ENCODE measurements around the gene NUP85. TPM values are rescaled to one million over a fixed set of nuclear protein-coding genes. Genes with fewer than 3 reads are reported as not detected.
"Not testable (repeated sequence)": the region's sequence is repeated elsewhere in the genome, so short reads cannot be mapped to it uniquely, and the experiment has no call there.

Gene NUP85
- total and polyA plus RNA-seq, 2 experiments from 2014 or later, result 59.4 to 114 TPM

- TF ChIP-seq ZNF462 (CRISPR knock-in tag; IDR thresholded peaks at IDR 0.05) (no peak), NANOG (IDR thresholded peaks at IDR 0.05; ENCODE audit: borderline replicate concordance) (no peak), POLR2AphosphoS5 (IDR thresholded peaks at IDR 0.05; ENCODE audit: low read depth) (no peak), JUNB (IDR thresholded peaks at IDR 0.05; ENCODE audit: unreplicated experiment) (no peak), EZH2 (IDR thresholded peaks at IDR 0.05; ENCODE audit: low read depth, unreplicated experiment) (no peak), REST (IDR thresholded peaks at IDR 0.05; ENCODE audit: unreplicated experiment) (no peak), CREB1 (CRISPR knock-in tag; IDR thresholded peaks at IDR 0.05; ENCODE audit: low read depth) (no peak)
These were observed 46.7 kb downstream of the NUP85 start (continued) for GRCh38 chr17:75252039-75252816.

DNA sequence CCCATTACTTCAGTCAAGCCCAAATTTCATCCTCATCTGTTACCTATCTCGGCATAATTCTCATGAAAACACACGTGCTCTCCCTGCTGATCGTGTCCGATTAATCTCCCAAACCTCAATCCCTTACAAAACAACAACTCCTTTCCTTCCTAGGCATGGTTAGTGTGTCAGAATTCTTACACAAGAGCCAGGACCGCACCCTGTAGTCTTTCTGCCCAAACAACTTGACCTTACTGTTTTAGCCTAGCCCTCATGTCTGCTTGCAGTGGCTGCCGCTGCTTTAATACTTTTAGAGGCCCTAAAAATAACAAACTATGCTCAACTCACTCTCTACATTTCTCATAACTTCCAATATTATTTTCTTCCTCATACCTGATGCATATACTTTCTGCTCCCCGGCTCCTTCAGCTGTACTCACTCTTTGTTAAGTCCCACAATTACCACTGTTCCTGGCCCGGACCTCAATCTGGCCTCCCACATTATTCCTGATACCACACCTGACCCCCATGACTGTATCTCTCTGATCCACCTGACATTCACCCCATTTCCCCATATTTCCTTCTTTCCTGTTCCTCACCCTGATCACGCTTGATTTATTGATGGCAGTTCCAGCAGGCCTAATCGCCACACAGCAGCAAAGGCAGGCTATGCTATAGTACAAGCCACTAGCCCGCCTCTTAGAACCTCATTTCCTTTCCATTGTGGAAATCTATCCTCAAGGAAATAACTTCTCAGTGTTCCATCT is 50.6 kb downstream of the NUP85 start:
- H3K27me3 Mint-ChIP-seq (ENCODE audit: insufficient read depth, low read depth, poor library complexity); H3K36me3 ChIP-seq (ENCODE audit: insufficient read depth); H3K27me3 ChIP-seq (ENCODE audit: insufficient read depth); H3K36me3 Mint-ChIP-seq (ENCODE audit: low read depth); H4K20me1 ChIP-seq (replicated peaks; ENCODE audit: insufficient read depth); H3K27ac Mint-ChIP-seq; H3K9me2 ChIP-seq (ENCODE audit: insufficient read depth); H3K4me3 ChIP-seq; DNase-seq (ENCODE audit: low spot score); H2AFZ ChIP-seq; ATAC-seq; H3K4me2 ChIP-seq; H3K27ac ChIP-seq (ENCODE audit: low read depth); H3K9me3 Mint-ChIP-seq; H3K4me3 Mint-ChIP-seq: not testable (repeated sequence)
- peaks cover 11% of the 10 kb centered on the region; the same call in 1 of the 2 replicates for H3F3A ChIP-seq (replicated peaks; ENCODE audit: low read depth)
- H3K79me2 ChIP-seq (replicated peaks; ENCODE audit: insufficient read depth), result peaks cover 84% of the 10 kb centered on the region
- peaks cover 14% of the 10 kb centered on the region for H3K4me1 ChIP-seq (ENCODE audit: insufficient read depth)
- peaks cover 51% of the 10 kb centered on the region for H3K4me1 Mint-ChIP-seq

- H3K79me2 ChIP-seq (replicated peaks; ENCODE audit: insufficient read depth), result peaks cover 79% of the 10 kb centered on the region
- H3K4me3 Mint-ChIP-seq; H3K36me3 Mint-ChIP-seq (ENCODE audit: low read depth): not testable (repeated sequence)
These were observed 51.7 kb downstream of the NUP85 start for GRCh38 chr17:75257228-75257627.

More at GRCh38 chr17:75257228-75257627, 51.7 kb downstream of the NUP85 start:
- not testable (repeated sequence) for H3K36me3 ChIP-seq (ENCODE audit: insufficient read depth); H3K27me3 ChIP-seq (ENCODE audit: insufficient read depth); H3K27ac ChIP-seq (ENCODE audit: low read depth); H2AFZ ChIP-seq; H3K4me2 ChIP-seq; ATAC-seq; H3K27me3 Mint-ChIP-seq (ENCODE audit: insufficient read depth, low read depth, poor library complexity); H4K20me1 ChIP-seq (replicated peaks; ENCODE audit: insufficient read depth); H3F3A ChIP-seq (replicated peaks; ENCODE audit: low read depth); H3K9me2 ChIP-seq (ENCODE audit: insufficient read depth); H3K9me3 Mint-ChIP-seq; H3K27ac Mint-ChIP-seq; H3K4me3 ChIP-seq; DNase-seq (ENCODE audit: low spot score)
- peaks cover 14% of the 10 kb centered on the region for H3K4me1 ChIP-seq (ENCODE audit: insufficient read depth)
- peaks cover 45% of the 10 kb centered on the region for H3K4me1 Mint-ChIP-seq

All from GM23338 (cell line).